Gastroesophageal sphincter (tissue), 3 donors: ENCODE data around the gene LGALS9.
"Not testable (repeated sequence)": the region's sequence is repeated elsewhere in the genome, so short reads cannot be mapped to it uniquely, and the experiment has no call there.

Source experiments
- EP300 ChIP-seq: sonication (generic); formaldehyde crosslinking; IDR thresholded peaks from one replicate; pipeline ENCODE4 v1.6.1; 2017; ENCODE audit warnings: antibody characterized with exemption, mild to moderate bottlenecking
- POLR2A ChIP-seq, 2 donors: fragments of 450-650 bp; IDR thresholded peaks; one replicate each; pipeline ENCODE4 v1.6.1; 2017; ENCODE audit warnings: antibody characterized with exemption in 2 of 2, mild to moderate bottlenecking in 2 of 2, moderate library complexity in 1 of 2
- TF ChIP-seq, protein P1 (sequence below), 4 experiments: fragments of 200-600 bp in 2 of 4; fragments of 450-650 bp in 2 of 4; sonication (generic) in 1 of 4; IDR thresholded peaks; one replicate each; pipeline ENCODE4 v1.5.1; 2017 to 2019; ENCODE audit warnings: antibody characterized with exemption in 4 of 4, mild to moderate bottlenecking in 2 of 4, moderate library complexity in 2 of 4

DNA sequence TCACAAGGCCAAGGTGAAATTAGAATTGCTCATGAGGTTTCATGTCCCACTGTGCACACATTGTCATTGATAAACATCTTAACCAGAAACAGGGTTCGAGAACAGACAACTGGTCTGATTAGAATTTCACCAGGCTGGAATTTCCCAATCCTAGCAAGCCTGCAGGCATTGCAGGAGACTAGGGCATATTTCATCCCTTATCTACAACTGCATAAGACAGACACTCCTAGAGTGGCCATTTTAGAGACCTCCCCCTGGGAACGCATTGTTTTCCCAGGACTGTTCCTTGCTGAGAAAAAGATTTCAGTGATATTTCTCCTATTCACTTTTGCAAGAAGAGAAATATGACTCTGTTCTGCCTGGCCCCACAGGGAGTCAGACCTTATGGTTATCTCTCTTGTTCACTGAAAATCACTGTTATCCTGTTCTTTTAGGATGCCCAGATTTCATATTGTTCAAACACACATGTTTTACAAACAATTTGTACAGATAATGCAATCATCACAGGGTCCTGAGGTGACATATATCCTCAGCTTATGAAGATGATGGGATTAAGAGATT lies 64.3 kb downstream of the LGALS9 start:
- TF ChIP-seq, protein P1, sequence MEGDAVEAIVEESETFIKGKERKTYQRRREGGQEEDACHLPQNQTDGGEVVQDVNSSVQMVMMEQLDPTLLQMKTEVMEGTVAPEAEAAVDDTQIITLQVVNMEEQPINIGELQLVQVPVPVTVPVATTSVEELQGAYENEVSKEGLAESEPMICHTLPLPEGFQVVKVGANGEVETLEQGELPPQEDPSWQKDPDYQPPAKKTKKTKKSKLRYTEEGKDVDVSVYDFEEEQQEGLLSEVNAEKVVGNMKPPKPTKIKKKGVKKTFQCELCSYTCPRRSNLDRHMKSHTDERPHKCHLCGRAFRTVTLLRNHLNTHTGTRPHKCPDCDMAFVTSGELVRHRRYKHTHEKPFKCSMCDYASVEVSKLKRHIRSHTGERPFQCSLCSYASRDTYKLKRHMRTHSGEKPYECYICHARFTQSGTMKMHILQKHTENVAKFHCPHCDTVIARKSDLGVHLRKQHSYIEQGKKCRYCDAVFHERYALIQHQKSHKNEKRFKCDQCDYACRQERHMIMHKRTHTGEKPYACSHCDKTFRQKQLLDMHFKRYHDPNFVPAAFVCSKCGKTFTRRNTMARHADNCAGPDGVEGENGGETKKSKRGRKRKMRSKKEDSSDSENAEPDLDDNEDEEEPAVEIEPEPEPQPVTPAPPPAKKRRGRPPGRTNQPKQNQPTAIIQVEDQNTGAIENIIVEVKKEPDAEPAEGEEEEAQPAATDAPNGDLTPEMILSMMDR (IDR thresholded peaks at IDR 0.05), result not testable (repeated sequence)
- not testable (repeated sequence) for TF ChIP-seq POLR2A (IDR thresholded peaks at IDR 0.05); EP300
